HK-2 (cell line): ENCODE measurements around the gene SPAG8.

ENCODE experiments used
- DNase-seq: peaks from one replicate; pipeline ENCODE4 v3.0.0-alpha.2; 2018; ENCODE audit not compliant: unreplicated experiment

SPAG8 gene

GRCh38 chr9:35839926-35840325 lies 27.9 kb upstream of the SPAG8 start:
- no peak for DNase-seq

DNA sequence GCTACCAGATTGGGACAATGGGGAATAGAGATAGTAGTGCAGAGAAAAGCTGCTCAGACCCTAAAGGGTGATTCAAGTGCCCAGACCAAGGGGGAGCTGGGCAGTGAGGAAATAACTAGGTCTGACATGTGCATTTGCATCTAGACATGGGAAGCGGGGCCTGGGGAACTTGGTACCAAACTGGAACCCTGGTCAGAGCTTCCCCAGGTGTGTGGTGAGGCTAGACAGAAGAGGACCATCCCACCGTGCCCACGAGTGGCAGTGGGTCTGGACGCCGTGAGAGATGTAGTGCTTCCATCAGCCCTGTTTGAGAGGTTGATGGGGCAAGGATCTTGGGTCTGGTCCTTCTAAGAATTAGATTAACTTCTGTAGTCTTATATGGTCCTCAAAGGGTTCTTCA lies 24.5 kb upstream of the SPAG8 start:
- no peak for DNase-seq

DNA sequence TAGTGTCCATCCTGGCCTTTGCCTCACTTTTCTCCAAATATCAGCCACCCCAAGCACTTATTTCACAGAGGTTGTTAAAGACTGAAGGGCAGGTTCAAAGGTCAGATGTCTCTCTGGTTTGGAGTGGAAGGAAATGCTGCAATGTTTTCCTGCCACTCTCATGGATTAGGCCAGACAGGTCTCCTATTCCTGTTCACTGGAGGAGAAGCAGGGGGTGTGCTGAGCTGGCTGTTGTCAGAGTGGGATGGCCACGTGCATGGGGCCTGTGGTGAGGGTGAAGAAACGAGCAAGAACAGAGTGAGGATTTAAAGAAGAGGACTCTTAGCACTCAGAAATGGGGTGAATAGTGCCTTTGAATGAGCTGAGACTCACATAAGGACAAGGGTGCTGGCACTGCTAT lies 23.7 kb upstream of the SPAG8 start:
- no peak for DNase-seq

GRCh38 chr9:35835216-35835632 lies 23.2 kb upstream of the SPAG8 start:
- DNase-seq, result no peak

DNA sequence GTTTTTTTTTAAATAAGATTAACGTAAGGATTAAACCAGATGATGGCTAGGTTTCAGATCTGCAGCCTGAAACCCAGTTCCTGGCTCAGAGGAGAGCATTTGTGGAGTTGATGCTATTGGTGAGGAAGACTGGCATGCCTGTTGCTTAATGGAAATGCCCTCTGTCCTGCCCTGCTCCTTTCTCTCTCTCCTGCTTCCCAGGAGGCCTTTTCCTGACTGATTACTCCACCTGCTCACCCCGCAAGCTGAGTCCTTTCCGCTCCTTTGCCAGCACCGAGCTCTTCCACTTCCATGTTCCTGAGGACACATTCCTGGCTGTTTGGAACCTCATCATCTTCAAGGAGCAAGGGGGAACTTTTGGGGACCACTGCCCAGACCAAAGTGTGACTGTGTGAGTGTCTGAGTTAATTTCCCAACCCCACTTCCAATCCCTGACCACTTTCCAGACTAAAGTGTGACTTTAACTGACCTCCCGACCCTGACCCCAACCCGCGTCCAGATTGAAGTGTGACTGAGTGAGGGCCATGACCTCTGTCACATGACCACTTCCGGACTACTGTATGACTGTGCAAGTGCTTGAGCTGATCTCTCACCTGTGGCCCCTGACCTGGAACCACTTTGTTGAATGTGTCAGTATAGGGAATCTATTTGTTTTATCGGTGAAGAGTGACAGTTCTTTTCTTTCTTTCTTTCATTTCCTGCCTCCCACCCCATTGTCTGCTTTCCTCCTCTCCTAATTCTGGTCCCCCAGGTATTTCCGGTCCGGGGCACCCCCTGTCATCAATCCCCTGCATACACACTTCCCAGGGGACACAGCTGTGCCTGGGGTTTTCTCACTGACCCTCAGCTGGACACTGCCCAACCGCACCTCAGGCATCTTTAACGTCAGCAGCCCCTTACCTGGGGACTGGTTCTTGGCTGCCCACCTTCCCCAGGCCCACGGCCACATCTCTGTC lies 22.5 kb upstream of the SPAG8 start:
- DNase-seq, result no peak

GRCh38 chr9:35832814-35833213 lies 20.8 kb upstream of the SPAG8 start:
- DNase-seq, result no peak

GRCh38 chr9:35831040-35831439 lies 19.0 kb upstream of the SPAG8 start:
- DNase-seq, result no peak

DNA sequence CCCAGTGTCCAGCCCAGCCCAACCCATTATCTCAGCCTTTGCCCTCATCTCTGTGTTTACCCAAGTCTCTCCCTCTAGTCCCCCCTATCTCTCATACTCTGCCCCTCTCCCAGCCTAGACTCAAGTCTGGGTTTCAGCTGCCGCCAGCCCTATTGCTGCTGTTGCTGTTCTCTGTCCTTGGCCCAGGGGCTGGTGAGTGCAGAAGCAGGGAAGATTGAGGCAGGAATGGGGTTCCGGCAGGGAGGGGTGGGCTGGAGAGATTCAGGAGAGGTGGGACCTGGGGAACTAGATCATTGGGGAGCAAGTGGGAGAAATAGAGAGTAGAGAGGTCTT lies 17.7 kb upstream of the SPAG8 start:
- no peak for DNase-seq

- DNase-seq, result peak; percentile 82
Measured at GRCh38 chr9:35829084-35829763, 17.2 kb upstream of the SPAG8 start, which contains the start of gene TMEM8B. TSS of gene TMEM8B (plus strand) at chr9:35829228. CDS start at chr9:35829448, 220 bp downstream.

DNA sequence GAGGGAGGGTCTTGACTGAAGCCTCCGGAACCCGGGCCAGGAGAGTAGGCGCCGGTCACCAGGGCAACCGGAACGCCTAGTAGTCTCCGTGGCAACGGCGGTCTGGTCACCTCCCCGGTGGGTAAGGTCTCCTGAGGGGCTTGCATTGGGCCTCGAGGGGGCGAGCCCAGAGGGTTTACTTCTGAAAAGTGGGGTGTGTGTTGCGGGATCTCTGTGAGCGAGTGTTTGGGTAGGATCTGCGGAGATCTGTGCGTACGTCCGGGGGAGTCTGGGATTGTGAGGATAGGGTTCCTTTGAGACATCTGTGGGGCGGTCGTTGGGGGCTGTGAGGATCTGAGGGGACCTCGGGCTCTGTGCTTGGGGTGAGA lies 16.6 kb upstream of the SPAG8 start, which contains the start of gene FAM221B:
TSS of gene FAM221B (minus strand) at position 17 of the 368 bp plus-strand sequence. CDS start 2,571 bp downstream, outside the sequence.
- no peak for DNase-seq

- no peak for DNase-seq
Measured at GRCh38 chr9:35827486-35827885, 15.4 kb upstream of the SPAG8 start.

- DNase-seq, result peak; percentile 7
Measured at GRCh38 chr9:35826071-35826701, 14.1 kb upstream of the SPAG8 start.

DNA sequence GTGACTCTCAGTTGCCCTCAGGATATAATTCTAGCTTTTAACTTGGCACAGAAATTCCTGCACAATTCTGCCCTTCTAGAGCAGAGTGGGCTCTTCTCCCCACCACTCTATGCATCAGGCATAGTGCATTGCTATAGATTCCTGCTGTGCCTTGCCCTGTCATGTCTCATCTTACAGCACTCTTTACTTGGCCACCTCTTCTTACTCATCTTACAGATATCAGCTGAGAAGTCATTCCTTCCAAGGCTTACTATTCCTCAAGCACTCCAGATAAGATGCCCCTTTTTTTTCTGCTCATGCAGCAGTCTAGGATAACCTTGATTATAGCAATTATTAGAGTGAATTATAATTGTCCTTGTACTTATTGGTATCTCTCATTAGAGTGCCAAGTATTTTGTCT lies 10.9 kb upstream of the SPAG8 start:
- DNase-seq, result no peak

- DNase-seq, result no peak
Measured at GRCh38 chr9:35820076-35820475, 8.0 kb upstream of the SPAG8 start.

DNA sequence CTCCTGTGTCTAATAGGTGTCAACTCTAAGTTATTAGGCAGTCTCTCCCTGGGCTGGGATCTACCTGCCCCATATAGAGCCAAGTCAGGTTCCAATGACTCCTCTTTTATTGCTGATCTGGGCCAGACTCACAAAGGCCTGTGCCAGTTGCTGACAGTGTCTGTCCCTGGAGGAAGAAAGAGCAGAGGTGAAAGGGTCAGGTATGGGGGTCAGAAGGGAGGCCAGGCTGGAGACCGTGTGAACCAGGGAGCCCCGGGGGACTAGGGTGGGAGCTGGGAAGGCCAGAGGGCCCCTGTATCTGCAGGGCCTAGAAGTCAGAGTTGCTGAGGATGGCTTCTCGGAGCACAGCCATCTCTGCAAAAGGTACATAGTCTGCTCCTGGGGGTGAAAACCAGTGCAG lies 6.3 kb upstream of the SPAG8 start:
- no peak for DNase-seq

DNA sequence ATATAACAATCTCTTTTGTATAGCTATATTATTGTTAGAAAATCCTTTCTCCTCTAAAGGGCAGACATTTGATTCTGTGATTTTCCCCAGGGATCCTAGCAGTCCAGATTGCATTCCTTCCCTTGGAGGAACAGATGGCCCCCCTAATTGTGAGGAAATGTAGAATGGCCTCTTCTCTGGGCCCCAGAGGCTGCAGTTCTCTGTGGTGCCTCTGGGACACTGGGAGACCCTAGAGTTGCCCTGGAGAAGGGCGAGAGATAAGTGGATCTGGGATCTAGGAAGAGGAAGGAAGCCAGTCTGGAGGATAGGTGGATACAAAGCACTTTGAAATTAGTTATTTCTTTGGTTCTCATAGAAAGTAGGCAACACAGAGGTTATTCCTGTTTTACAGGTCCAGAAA lies 4.6 kb upstream of the SPAG8 start:
- no peak for DNase-seq

GRCh38 chr9:35814841-35815543 lies 2.9 kb upstream of the SPAG8 start, which contains the start of gene HINT2:
TSS of gene HINT2 (minus strand) at chr9:35815042. CDS start at chr9:35814979, 63 bp downstream.
- peak; percentile 90 for DNase-seq

- peak; percentile 56 for DNase-seq
Measured at GRCh38 chr9:35814106-35814840, 2.2 kb upstream of the SPAG8 start.

DNA sequence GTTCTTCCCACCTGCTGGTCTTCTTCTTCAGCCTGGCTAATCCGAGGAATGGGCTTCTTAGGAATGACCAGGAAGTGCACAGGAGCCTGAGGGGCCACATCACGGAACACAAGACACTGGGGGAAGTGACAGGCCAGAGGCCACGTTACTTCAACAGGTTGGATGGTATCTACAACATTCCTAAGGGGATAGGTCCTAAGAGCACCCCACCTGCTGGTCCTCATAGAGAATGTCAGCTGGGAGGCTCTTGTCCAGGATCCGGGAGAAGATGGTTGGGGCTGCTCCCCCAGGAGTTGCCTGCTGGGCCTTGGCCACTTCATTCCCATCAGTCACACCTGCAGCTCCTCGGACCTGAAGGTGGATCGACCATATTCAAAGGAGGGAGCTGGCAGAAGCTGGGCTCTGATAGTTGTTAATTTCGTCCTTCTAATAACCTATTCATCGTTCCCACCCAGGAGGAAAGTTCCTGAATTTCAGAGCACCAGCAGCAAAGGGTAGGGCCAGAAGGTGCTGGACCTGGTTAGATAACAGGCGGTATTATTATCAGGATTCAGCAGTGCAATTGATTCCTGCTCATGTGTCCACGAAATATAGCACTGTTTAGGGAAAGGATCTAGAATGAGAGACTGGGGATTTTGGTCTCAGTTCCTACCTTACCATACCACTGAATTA lies 1.5 kb upstream of the SPAG8 start:
- peak; percentile 12 for DNase-seq

GRCh38 chr9:35811381-35812024 lies 559 bp downstream of the SPAG8 start:
- DNase-seq, result no peak
